GM08714 (cell line): ENCODE results near the gene KLHL22.
"Not testable (repeated sequence)": the region's sequence is repeated elsewhere in the genome, so short reads cannot be mapped to it uniquely, and the experiment has no call there.

Experiments used
- H3K4me3 ChIP-seq: fragments of 200-500 bp; sonication (Bioruptor generic); 2 replicates; pipeline ENCODE4 v1.5.1; 2014; ENCODE audit warnings: mild to moderate bottlenecking, low read length, inconsistent platforms
- ZNF274 ChIP-seq: IDR thresholded peaks from 2 replicates; pipeline ENCODE4 v1.6.1; 2012; ENCODE audit warnings: mild to moderate bottlenecking, low read depth, low read length

Gene KLHL22

GRCh38 chr22:20472629-20473442, 22.8 kb downstream of the KLHL22 start:
- no peak for TF ChIP-seq ZNF274
- no peak overlapping the region for H3K4me3 ChIP-seq

GRCh38 chr22:20471126-20471833, 24.3 kb downstream of the KLHL22 start:
- no peak overlapping the region for H3K4me3 ChIP-seq
- TF ChIP-seq ZNF274 = no peak

GRCh38 chr22:20470525-20470924, 25.1 kb downstream of the KLHL22 start:
- H3K4me3 ChIP-seq = not testable (repeated sequence)

GRCh38 chr22:20469110-20469868, 26.3 kb downstream of the KLHL22 start:
- H3K4me3 ChIP-seq = no peak overlapping the region
- no peak for TF ChIP-seq ZNF274

GRCh38 chr22:20466659-20467379, 28.8 kb downstream of the KLHL22 start:
- TF ChIP-seq ZNF274 = no peak
- H3K4me3 ChIP-seq = no peak overlapping the region

- TF ChIP-seq ZNF274 = no peak
- H3K4me3 ChIP-seq = no peak overlapping the region
Measured at GRCh38 chr22:20465759-20466077, 29.9 kb downstream of the KLHL22 start.

- H3K4me3 ChIP-seq = no peak overlapping the region
- no peak for TF ChIP-seq ZNF274
Measured at GRCh38 chr22:20464912-20465758, 30.5 kb downstream of the KLHL22 start.

GRCh38 chr22:20464096-20464614, 31.4 kb downstream of the KLHL22 start:
- H3K4me3 ChIP-seq = no peak overlapping the region
- no peak for TF ChIP-seq ZNF274

GRCh38 chr22:20463324-20464095, 32.1 kb downstream of the KLHL22 start:
- TF ChIP-seq ZNF274 = no peak
- H3K4me3 ChIP-seq = no peak overlapping the region

- no peak for TF ChIP-seq ZNF274
- no peak overlapping the region for H3K4me3 ChIP-seq
Measured at GRCh38 chr22:20459862-20460261, 35.7 kb downstream of the KLHL22 start.

GRCh38 chr22:20459152-20459542, 36.4 kb downstream of the KLHL22 start:
- TF ChIP-seq ZNF274 = no peak
- no peak overlapping the region for H3K4me3 ChIP-seq

GRCh38 chr22:20458530-20459151, 37.0 kb downstream of the KLHL22 start:
- H3K4me3 ChIP-seq = no peak overlapping the region
- no peak for TF ChIP-seq ZNF274
